A549 (cell line): ENCODE data around the gene PNPLA8. TPM values are rescaled to one million over a fixed set of nuclear protein-coding genes. Genes with fewer than 3 reads are reported as not detected.

Source experiments
- ATAC-seq, 2 experiments: fragments of 200-7000 bp in 1 of 2; fragments of >200 bp in 1 of 2; cut with Nextera tagmentation in 1 of 2; cut with Tn5 transposase in 1 of 2; 3 replicates each; pipeline versions ENCODE4 v1.8.0 to v1.9.1; 2018 to 2020; ENCODE audit warnings: mild to moderate bottlenecking in 1 of 2, moderate library complexity in 1 of 2
- CTCF ChIA-PET: fragments of 300-600 bp; sonication (Branson Sonifier 250); formaldehyde crosslinking; extraction: SDS; loops from one replicate; lab custom pipeline; 2021; ENCODE audit warnings: antibody characterized with exemption, inconsistent platforms; lab: Yijun Ruan, JAX
- POLR2A ChIA-PET: fragments of 350-600 bp; formaldehyde crosslinking; extraction: SDS; loops from one replicate; lab custom pipeline; 2021; ENCODE audit warnings: antibody characterized with exemption, inconsistent platforms; lab: Yijun Ruan, JAX
- DNase-seq, 2 experiments: peaks; one replicate each; pipeline versions ENCODE4 v3.0.0 to v3.0.0-alpha.2; 2011 to 2016; ENCODE audit warnings: low read depth in 1 of 2, low spot score in 1 of 2
- FAIRE-seq: peaks from 2 replicates; lab custom pipeline; 2011; peaks lifted over from hg19 to GRCh38; lab: Jason Lieb, UNC
- H3K27ac ChIP-seq, 2 experiments: fragments of >200 bp; sonication (Bioruptor Twin); formaldehyde crosslinking; 3 replicates each; pipeline ENCODE4 v1.5.1; 2016 to 2017
- H3K4me1 ChIP-seq: fragments of >200 bp; sonication (Bioruptor Twin); formaldehyde crosslinking; 3 replicates; pipeline ENCODE4 v1.6.1; 2016
- H3K4me2 ChIP-seq: fragments of >200 bp; sonication (Bioruptor Twin); formaldehyde crosslinking; 3 replicates; pipeline ENCODE4 v1.6.1; 2016
- H3K4me3 ChIP-seq: fragments of >200 bp; sonication (Bioruptor Twin); formaldehyde crosslinking; 3 replicates; pipeline ENCODE4 v1.5.1; 2016
- H3K9me3 ChIP-seq: fragments of >200 bp; sonication (Bioruptor Twin); formaldehyde crosslinking; 3 replicates; pipeline ENCODE4 v1.6.1; 2016
- CBX8 ChIP-seq: fragments of 200-600 bp; sonication (generic); IDR thresholded peaks from 2 replicates; pipeline ENCODE4 v1.6.1; 2016
- CHD4 ChIP-seq: fragments of 200-600 bp; sonication (generic); IDR thresholded peaks from 2 replicates; pipeline ENCODE4 v1.6.1; 2016; ENCODE audit warnings: antibody characterized with exemption, mild to moderate bottlenecking, borderline replicate concordance
- CTCF ChIP-seq: fragments of >200 bp; sonication (Bioruptor Twin); formaldehyde crosslinking; IDR thresholded peaks from 3 replicates; pipeline ENCODE4 v1.5.1; 2016
- E2F6 ChIP-seq: IDR thresholded peaks from 2 replicates; pipeline ENCODE4 v1.6.1; 2012; ENCODE audit warnings: low read depth, borderline replicate concordance
- EHF ChIP-seq: fragments of 250-450 bp; sonication (Bioruptor Pico); IDR thresholded peaks from 2 replicates; pipeline ENCODE4 v1.5.0; 2020; ENCODE audit warnings: mild to moderate bottlenecking
- EP300 ChIP-seq, 2 experiments: fragments of >200 bp; sonication (Bioruptor Twin); formaldehyde crosslinking; IDR thresholded peaks; 2 replicates in 1 of 2; 3 replicates in 1 of 2; pipeline ENCODE4 v1.6.1; 2016 to 2017
- FOSL2 ChIP-seq, 2 experiments: fragments of 450-650 bp in 1 of 2; fragments of >200 bp in 1 of 2; sonication (Bioruptor Twin) in 1 of 2; formaldehyde crosslinking; IDR thresholded peaks; 2 replicates each; pipeline versions ENCODE4 v1.5.0 to v1.6.1; 2016 to 2020; ENCODE audit warnings: mild to moderate bottlenecking in 1 of 2, moderate library complexity in 1 of 2
- GATA3 ChIP-seq: IDR thresholded peaks from 2 replicates; pipeline ENCODE4 v1.6.1; 2012; ENCODE audit warnings: borderline replicate concordance
- HDAC2 ChIP-seq: fragments of 200-600 bp; sonication (generic); IDR thresholded peaks from 2 replicates; pipeline ENCODE4 v1.6.1; 2016
- HMGXB4 ChIP-seq: fragments of 250-450 bp; sonication (Bioruptor Pico); IDR thresholded peaks from 2 replicates; pipeline ENCODE4 v1.5.0; 2021; ENCODE audit warnings: mild to moderate bottlenecking, moderate library complexity, borderline replicate concordance
- KDM1A ChIP-seq: fragments of 200-600 bp; sonication (generic); IDR thresholded peaks from 2 replicates; pipeline ENCODE4 v1.6.1; 2016; ENCODE audit warnings: low read depth, mild to moderate bottlenecking
- MAX ChIP-seq: IDR thresholded peaks from 2 replicates; pipeline ENCODE4 v1.6.1; 2012
- MAZ ChIP-seq: fragments of 150-350 bp; IDR thresholded peaks from 2 replicates; pipeline ENCODE4 v1.6.1; 2014; ENCODE audit warnings: antibody characterized with exemption, low read depth, low read length, borderline replicate concordance
- NFE2L2 ChIP-seq: fragments of 150-350 bp; conservative IDR thresholded peaks from 2 replicates; pipeline ENCODE4 v1.6.1; 2014; ENCODE audit warnings: low read length
- PBX3 ChIP-seq: IDR thresholded peaks from 2 replicates; pipeline ENCODE4 v1.6.1; 2012
- POLR2AphosphoS2 ChIP-seq: conservative IDR thresholded peaks from 2 replicates; pipeline ENCODE4 v1.6.1; 2012; ENCODE audit warnings: low read length, improper control_type of control experiment, inconsistent platforms
- RARB ChIP-seq: fragments of 250-450 bp; sonication (Bioruptor Pico); IDR thresholded peaks from 2 replicates; pipeline ENCODE4 v1.8.0; 2021; ENCODE audit warnings: mild to moderate bottlenecking, moderate library complexity
- SMC3 ChIP-seq: fragments of >200 bp; sonication (Bioruptor Twin); formaldehyde crosslinking; IDR thresholded peaks from 3 replicates; pipeline ENCODE4 v1.6.1; 2018; ENCODE audit warnings: inconsistent platforms
- SREBF2 ChIP-seq: fragments of 450-650 bp; IDR thresholded peaks from 2 replicates; pipeline ENCODE4 v1.6.1; 2014; ENCODE audit warnings: mild to moderate bottlenecking, moderate library complexity
- ZFP36 ChIP-seq: fragments of 450-650 bp; IDR thresholded peaks from 2 replicates; pipeline ENCODE4 v1.6.1; 2014; ENCODE audit warnings: borderline replicate concordance; ENCODE audit not compliant: partially characterized antibody
- ZSCAN20 ChIP-seq: fragments of 250-450 bp; sonication (Bioruptor Pico); IDR thresholded peaks from 2 replicates; pipeline ENCODE4 v1.8.0; 2022; ENCODE audit warnings: mild to moderate bottlenecking, moderate library complexity
- WGBS: methylation state at CpG from one replicate; pipeline ENCODE4 v1.1.6; 2017; ENCODE audit errors: missing lambda C conversion rate; 5-methylcytosine and 5-hydroxymethylcytosine counted together
- polyA plus RNA-seq, 4 experiments: library from polyadenylated mRNA; depleted of rRNA in 3 of 4; stranded (reverse); fragments of >200 nt; fragmentation: RNase III in 1 of 4; extraction: RNeasy Plus Mini Kit Qiagen cat#74134 plus additional on column Dnase treatment in 1 of 4; gene quantifications; 2 replicates in 3 of 4; 3 replicates in 1 of 4; pipeline ENCODE4 v1.2.3, GENCODE V29; 2011 to 2017
- TF ChIP-seq, protein P1 (sequence below): fragments of >200 bp; sonication (Bioruptor Twin); formaldehyde crosslinking; IDR thresholded peaks from 3 replicates; pipeline ENCODE4 v1.6.1; 2016

Gene PNPLA8
- polyA plus RNA-seq, 2 of the 4 experiments (the other 2 are of a cell fraction): 16.1 to 29.6 TPM

DNA sequence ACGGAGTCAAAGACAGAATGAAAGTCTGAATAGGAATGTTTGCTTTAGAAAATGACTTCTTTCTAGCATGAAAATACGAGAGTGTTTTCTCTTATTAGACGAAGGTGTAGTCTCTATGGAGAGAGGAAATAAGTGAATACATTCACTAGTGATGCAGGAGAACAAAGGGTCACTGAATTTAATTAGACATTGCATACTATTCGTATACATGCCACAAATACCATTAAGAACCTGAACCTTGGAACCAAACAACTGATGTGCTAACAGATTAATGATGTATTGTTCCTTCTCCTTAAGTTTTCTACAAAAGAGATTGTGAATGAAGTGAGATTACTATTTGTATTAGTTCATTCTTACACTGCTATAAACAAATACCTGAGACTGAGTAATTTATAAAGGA, 33.3 kb upstream of the PNPLA8 start:
- H3K4me2 ChIP-seq: no peak overlapping the region
- no peak overlapping the region for H3K27ac ChIP-seq
- 87% methylated on average over 4 of the region's 4 CpGs for WGBS
- no peak for DNase-seq
- H3K4me3 ChIP-seq: no peak overlapping the region
- no peak for ATAC-seq
- CTCF ChIA-PET: interaction anchor here (1.6 kb wide), 1 partner anchor 412 kb away, joined by 4 read pairs; no protein-coding TSS in a partner anchor
- H3K9me3 ChIP-seq: peaks cover 18% of the 10 kb centered on the region
- POLR2A ChIA-PET: interaction anchor here (1.6 kb wide), 1 partner anchor 9 kb away, joined by 4 read pairs; no protein-coding TSS in a partner anchor
- H3K4me1 ChIP-seq: no peaks in the 10 kb centered on the region
- no peak for TF ChIP-seq MAZ
- no peak for TF ChIP-seq NFE2L2
- no peak for TF ChIP-seq GATA3
- no peak for TF ChIP-seq POLR2AphosphoS2
- no peak for TF ChIP-seq EP300 (IDR thresholded peaks at IDR 0.05)
- no peak for TF ChIP-seq KDM1A
- TF ChIP-seq PBX3: no peak
- no peak for TF ChIP-seq HDAC2
- TF ChIP-seq MAX: no peak
- no peak for TF ChIP-seq E2F6
- TF ChIP-seq FOSL2 (IDR thresholded peaks at IDR 0.05): no peak
- TF ChIP-seq FOSL2 (CRISPR knock-in tag; IDR thresholded peaks at IDR 0.05): no peak
- TF ChIP-seq SREBF2: no peak
- no peak for TF ChIP-seq CHD4
- no peak for TF ChIP-seq ZSCAN20 (CRISPR knock-in tag)
- TF ChIP-seq RARB (CRISPR knock-in tag): no peak
- TF ChIP-seq, protein P1, sequence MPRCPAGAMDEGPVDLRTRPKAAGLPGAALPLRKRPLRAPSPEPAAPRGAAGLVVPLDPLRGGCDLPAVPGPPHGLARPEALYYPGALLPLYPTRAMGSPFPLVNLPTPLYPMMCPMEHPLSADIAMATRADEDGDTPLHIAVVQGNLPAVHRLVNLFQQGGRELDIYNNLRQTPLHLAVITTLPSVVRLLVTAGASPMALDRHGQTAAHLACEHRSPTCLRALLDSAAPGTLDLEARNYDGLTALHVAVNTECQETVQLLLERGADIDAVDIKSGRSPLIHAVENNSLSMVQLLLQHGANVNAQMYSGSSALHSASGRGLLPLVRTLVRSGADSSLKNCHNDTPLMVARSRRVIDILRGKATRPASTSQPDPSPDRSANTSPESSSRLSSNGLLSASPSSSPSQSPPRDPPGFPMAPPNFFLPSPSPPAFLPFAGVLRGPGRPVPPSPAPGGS: no peak
- TF ChIP-seq CBX8: no peak
- no peak for TF ChIP-seq SMC3
- TF ChIP-seq ZFP36: no peak
- FAIRE-seq: no peak

GRCh38 chr7:108557617-108558016, 31.7 kb upstream of the PNPLA8 start:
- CTCF ChIA-PET: no interaction called here
- WGBS: 93% methylated on average over 1 of the region's 1 CpG
- Histone ChIP-seq H3K4me3 (no peak overlapping the region), H3K27ac (no peak overlapping the region), H3K4me1 (no peaks in the 10 kb centered on the region), H3K4me2 (no peak overlapping the region), H3K9me3 (peaks cover 18% of the 10 kb centered on the region)
- no peak for DNase-seq
- TF ChIP-seq CHD4 (no peak), EHF (CRISPR knock-in tag) (no peak), E2F6 (no peak), EP300 (IDR thresholded peaks at IDR 0.05) (no peak), CTCF (no peak), HMGXB4 (CRISPR knock-in tag) (no peak), HDAC2 (no peak)
- POLR2A ChIA-PET: no interaction called here
- FAIRE-seq: no peak
- no peak for ATAC-seq
